ENCODE results near the gene CCDC40.

CCDC40 gene

DNA sequence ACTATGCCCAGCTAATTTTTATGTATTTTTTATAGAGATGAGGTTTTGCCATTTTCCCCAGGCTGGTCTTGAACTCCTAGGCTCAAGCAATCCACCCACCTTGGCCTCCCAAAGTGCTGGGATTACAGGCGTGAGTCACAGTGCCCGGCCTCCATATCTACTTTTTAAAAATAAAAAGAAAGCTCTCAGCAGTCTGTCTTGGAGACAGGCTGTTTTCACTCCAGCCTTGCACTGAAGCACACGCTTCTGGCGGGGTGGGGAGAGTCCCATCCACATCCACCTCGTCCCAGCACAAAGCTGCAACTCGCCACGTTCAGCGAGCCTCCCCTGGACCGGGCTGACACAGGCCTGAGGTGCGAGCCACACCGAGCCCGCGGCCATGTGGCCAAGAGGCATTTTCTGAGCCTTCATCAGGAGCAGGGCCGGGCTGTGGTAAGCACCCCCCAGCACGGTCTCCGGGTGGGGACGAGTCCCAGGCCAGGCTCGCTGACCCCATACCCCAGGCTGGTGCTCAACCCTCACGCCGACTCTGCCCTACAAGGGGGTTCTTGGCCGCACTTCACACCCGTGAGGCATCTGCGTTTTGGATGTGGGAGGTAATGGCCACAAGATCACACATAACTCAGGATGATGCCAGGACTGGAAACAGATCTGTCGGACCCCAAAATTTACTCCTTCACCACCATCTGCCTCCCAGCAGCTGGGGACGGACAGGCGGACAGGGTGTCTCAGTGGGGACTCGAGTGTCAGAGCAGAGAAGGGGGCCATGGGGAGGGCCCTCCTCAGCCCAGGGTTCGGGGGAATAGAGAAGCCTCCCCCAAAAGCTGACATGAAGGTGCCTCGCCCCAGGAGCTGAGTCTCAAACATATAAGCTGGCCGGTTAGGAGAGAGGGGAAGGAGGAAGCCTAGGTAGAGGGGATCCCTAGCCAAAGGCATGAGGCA is 29.4 kb upstream of the CCDC40 start:
- peaks cover 5% of the 10 kb centered on the region for H3K4me1 Mint-ChIP-seq (ENCODE audit: low read depth)
- H3K36me3 Mint-ChIP-seq (ENCODE audit: low read depth) = no peaks in the 10 kb centered on the region
- H3K27me3 Mint-ChIP-seq (ENCODE audit: low read depth) = no peaks in the 10 kb centered on the region
- no peak overlapping the region for H3K4me3 Mint-ChIP-seq
- no peak overlapping the region for H3K27ac Mint-ChIP-seq
- H3K9me3 Mint-ChIP-seq = no peaks in the 10 kb centered on the region
- no peak for DNase-seq (ENCODE audit: low spot score)

- Mint-ChIP-seq H3K4me3 (no peak overlapping the region), H3K27ac (no peak overlapping the region), H3K27me3 (ENCODE audit: low read depth) (no peaks in the 10 kb centered on the region), H3K4me1 (ENCODE audit: low read depth) (peaks cover 5% of the 10 kb centered on the region), H3K9me3 (no peaks in the 10 kb centered on the region), H3K36me3 (ENCODE audit: low read depth) (no peaks in the 10 kb centered on the region)
- no peak for DNase-seq (ENCODE audit: low spot score)
These were observed 28.5 kb upstream of the CCDC40 start for GRCh38 chr17:80007939-80008338.

GRCh38 chr17:80008383-80008840 is 28.0 kb upstream of the CCDC40 start:
- no peak overlapping the region for H3K27ac Mint-ChIP-seq
- H3K36me3 Mint-ChIP-seq (ENCODE audit: low read depth) = no peaks in the 10 kb centered on the region
- peaks cover 5% of the 10 kb centered on the region for H3K4me1 Mint-ChIP-seq (ENCODE audit: low read depth)
- DNase-seq (ENCODE audit: low spot score) = peak; percentile 66
- no peak overlapping the region for H3K4me3 Mint-ChIP-seq
- no peaks in the 10 kb centered on the region for H3K9me3 Mint-ChIP-seq
- H3K27me3 Mint-ChIP-seq (ENCODE audit: low read depth) = no peaks in the 10 kb centered on the region

- Mint-ChIP-seq H3K36me3 (ENCODE audit: low read depth) (no peaks in the 10 kb centered on the region), H3K4me3 (no peak overlapping the region), H3K27me3 (ENCODE audit: low read depth) (no peaks in the 10 kb centered on the region), H3K27ac (no peak overlapping the region), H3K9me3 (no peaks in the 10 kb centered on the region), H3K4me1 (ENCODE audit: low read depth) (peaks cover 5% of the 10 kb centered on the region)
- DNase-seq (ENCODE audit: low spot score) = no peak
These were observed 27.6 kb upstream of the CCDC40 start for GRCh38 chr17:80008848-80009247.

GRCh38 chr17:80009391-80010282 is 26.8 kb upstream of the CCDC40 start:
- H3K27ac Mint-ChIP-seq = no peak overlapping the region
- no peaks in the 10 kb centered on the region for H3K27me3 Mint-ChIP-seq (ENCODE audit: low read depth)
- H3K36me3 Mint-ChIP-seq (ENCODE audit: low read depth) = no peaks in the 10 kb centered on the region
- no peaks in the 10 kb centered on the region for H3K9me3 Mint-ChIP-seq
- H3K4me1 Mint-ChIP-seq (ENCODE audit: low read depth) = peaks cover 5% of the 10 kb centered on the region
- no peak for DNase-seq (ENCODE audit: low spot score)
- no peak overlapping the region for H3K4me3 Mint-ChIP-seq

GRCh38 chr17:80010283-80010858 is 26.1 kb upstream of the CCDC40 start:
- no peak for DNase-seq (ENCODE audit: low spot score)
- H3K27me3 Mint-ChIP-seq (ENCODE audit: low read depth) = no peaks in the 10 kb centered on the region
- H3K4me1 Mint-ChIP-seq (ENCODE audit: low read depth) = peaks cover 5% of the 10 kb centered on the region
- no peaks in the 10 kb centered on the region for H3K36me3 Mint-ChIP-seq (ENCODE audit: low read depth)
- no peak overlapping the region for H3K27ac Mint-ChIP-seq
- H3K4me3 Mint-ChIP-seq = no peak overlapping the region
- H3K9me3 Mint-ChIP-seq = no peaks in the 10 kb centered on the region

GRCh38 chr17:80011989-80012555 is 24.4 kb upstream of the CCDC40 start:
- no peak overlapping the region for H3K27ac Mint-ChIP-seq
- no peak overlapping the region for H3K4me3 Mint-ChIP-seq
- H3K36me3 Mint-ChIP-seq (ENCODE audit: low read depth) = no peaks in the 10 kb centered on the region
- no peak for DNase-seq (ENCODE audit: low spot score)
- no peaks in the 10 kb centered on the region for H3K27me3 Mint-ChIP-seq (ENCODE audit: low read depth)
- no peaks in the 10 kb centered on the region for H3K9me3 Mint-ChIP-seq
- no peaks in the 10 kb centered on the region for H3K4me1 Mint-ChIP-seq (ENCODE audit: low read depth)

DNA sequence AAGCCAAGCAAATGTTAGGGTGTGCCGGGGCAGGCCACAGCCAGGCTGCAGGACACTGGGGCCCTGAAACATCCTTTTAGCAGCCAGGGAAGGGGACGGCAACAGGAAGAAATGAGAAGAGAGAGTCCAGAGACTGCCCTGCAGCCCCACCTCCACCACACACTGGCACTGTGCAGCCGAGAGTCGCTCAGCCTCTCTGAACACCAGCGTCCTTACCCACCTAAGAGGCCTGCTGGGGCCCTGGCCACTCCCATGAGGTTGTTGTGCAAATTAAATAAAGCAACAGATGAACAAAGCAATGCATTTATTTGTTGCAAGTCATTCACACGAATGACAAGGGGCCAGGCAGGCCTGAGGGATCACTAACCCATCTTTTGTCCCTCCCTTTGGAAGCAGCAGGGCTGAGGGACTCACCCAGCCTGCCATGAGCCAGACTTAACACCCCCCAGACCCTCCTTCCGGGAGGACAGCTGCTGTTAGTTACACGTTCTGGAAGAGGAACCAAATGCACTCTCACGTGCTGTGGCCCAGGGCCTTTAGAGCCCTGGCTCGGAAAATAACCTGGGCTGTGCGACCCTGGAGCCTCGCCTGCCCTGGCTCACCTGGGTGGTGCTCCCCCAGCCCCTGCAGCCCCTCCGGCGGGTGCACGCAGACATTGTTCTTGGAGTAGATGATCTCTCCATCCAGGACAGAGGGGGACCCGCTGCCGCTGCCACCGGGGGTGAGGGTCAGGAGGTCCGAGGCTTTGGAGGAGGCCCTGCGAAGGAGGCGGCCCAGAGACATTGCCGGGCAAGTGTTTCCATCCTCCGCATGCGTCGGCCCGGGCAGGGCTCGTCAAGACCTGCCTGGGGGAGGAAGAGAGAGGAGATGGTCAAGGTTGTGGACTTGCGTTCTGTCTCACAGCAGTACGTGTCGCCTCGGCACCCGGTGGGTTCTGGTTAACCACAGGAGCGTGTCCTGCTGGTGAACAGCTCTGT is 23.4 kb upstream of the CCDC40 start:
- Mint-ChIP-seq H3K36me3 (ENCODE audit: low read depth) (no peaks in the 10 kb centered on the region), H3K27ac (no peak overlapping the region), H3K4me3 (no peak overlapping the region), H3K27me3 (ENCODE audit: low read depth) (no peaks in the 10 kb centered on the region), H3K9me3 (no peaks in the 10 kb centered on the region), H3K4me1 (ENCODE audit: low read depth) (no peaks in the 10 kb centered on the region)
- DNase-seq (ENCODE audit: low spot score) = no peak

DNA sequence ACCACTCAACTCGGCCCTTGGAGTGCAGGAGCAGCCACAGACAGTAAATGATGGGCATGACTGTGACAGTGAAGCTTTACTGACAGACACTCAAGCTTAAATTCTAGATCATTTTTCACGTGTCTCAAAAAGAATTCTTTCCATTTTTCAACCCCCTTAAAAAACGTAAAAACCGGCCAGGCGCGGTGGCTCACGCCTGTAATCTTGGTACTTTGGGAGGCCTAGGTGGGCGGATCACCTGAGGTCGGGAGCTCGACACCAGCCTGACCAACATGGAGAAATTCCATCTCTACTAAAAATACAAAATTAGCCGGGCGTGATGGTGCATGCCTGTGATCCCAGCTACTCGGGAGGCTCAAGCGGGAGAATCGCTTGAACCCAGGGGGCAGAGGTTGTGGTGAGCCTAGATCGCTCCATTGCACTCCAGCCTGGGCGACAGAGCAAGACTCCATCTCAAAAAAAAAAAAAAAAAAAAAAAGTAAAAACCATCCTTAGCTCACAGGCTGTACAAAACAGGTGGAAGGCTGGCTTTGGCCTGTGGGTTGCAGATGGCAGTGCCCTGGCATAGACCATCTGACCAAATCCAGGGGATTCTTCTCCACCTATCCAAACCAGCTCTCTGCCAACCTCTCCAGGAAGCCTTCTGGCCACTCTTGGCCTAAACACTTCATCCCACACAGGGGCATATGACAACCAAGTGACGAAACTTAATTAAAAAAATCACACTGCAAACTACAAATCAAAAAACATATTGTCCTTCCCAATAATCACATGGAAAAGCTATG is 19.0 kb upstream of the CCDC40 start:
- Mint-ChIP-seq H3K27ac (no peak overlapping the region), H3K4me1 (ENCODE audit: low read depth) (no peaks in the 10 kb centered on the region), H3K9me3 (no peaks in the 10 kb centered on the region), H3K36me3 (ENCODE audit: low read depth) (no peaks in the 10 kb centered on the region), H3K27me3 (ENCODE audit: low read depth) (peaks cover 2% of the 10 kb centered on the region), H3K4me3 (no peak overlapping the region)
- DNase-seq (ENCODE audit: low spot score) = no peak

DNA sequence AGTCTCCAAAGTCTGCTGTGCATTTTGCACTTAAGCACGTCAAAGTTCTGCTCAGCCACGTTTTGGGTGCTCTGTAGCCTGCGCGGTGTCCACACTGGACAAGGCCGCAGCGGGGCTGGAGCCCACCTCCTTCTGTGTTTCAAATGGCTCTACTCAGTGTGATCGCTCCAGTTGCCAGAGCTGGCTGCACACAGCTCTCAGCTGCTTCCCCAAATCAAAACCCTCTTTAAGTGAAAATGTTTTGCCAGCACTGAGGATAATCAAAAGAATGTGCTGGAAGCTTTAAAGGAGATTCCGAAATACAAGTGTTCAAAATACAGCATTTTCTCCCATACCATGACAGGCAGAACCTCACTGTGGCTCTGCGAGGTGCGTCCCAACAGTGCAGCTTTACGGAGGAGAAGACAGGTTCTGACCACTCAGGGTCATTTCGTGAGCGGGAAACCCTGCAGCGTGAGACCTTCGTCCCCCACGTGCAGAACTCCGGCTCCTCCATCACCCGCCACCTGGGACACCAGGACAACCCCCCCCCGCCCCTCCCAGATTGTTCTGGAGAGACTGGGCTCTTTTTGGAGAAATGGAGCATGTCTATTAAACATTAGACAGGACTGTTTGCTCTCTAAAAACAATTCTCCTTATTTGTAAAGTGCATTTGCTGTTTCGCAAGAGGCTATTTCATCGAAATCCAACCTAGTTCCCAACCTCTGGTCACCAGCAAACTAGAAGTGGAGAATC is 17.4 kb upstream of the CCDC40 start:
- Mint-ChIP-seq H3K36me3 (ENCODE audit: low read depth) (no peaks in the 10 kb centered on the region), H3K27me3 (ENCODE audit: low read depth) (peaks cover 2% of the 10 kb centered on the region), H3K4me3 (no peak overlapping the region), H3K9me3 (no peaks in the 10 kb centered on the region), H3K4me1 (ENCODE audit: low read depth) (no peaks in the 10 kb centered on the region), H3K27ac (no peak overlapping the region)
- no peak for DNase-seq (ENCODE audit: low spot score)

DNA sequence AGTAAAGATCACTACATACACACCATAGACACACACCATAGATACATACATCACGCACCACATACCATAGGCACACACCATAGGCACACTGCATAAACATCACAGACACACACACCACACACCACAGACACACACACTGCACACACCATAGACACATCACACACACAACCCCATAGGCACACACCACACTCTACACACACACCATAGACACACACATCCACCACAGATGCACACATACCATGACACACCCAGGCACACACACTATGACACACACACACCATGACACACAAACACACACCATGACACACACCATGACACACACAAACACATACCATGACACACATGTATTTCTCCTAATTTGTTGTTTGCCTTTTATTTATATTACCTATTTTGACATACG is 14.8 kb upstream of the CCDC40 start:
- H3K9me3 Mint-ChIP-seq = no peaks in the 10 kb centered on the region
- H3K27ac Mint-ChIP-seq = no peak overlapping the region
- peaks cover 2% of the 10 kb centered on the region for H3K27me3 Mint-ChIP-seq (ENCODE audit: low read depth)
- H3K4me3 Mint-ChIP-seq = no peak overlapping the region
- H3K4me1 Mint-ChIP-seq (ENCODE audit: low read depth) = no peaks in the 10 kb centered on the region
- no peak for DNase-seq (ENCODE audit: low spot score)
- no peaks in the 10 kb centered on the region for H3K36me3 Mint-ChIP-seq (ENCODE audit: low read depth)

Data from T-helper 2 cell treated with Interferon-gamma antibody and Interleukin-4, amounts not matched to agents 5 μg/mL and 100 μg/mL, for 36 hours (primary cell).